Kidney (tissue), 14 donors: ENCODE measurements around the gene NHS. TPM values are rescaled to one million over a fixed set of nuclear protein-coding genes. Genes with fewer than 3 reads are reported as not detected.

Experiments
- DNase-seq, 5 donors: peaks; one replicate each; pipeline ENCODE4 v3.0.0-alpha.2; 2013 to 2020
- FAIRE-seq: peaks from 2 replicates; lab custom pipeline; 2012; peaks lifted over from hg19 to GRCh38; lab: Jason Lieb, UNC
- H3K27ac ChIP-seq, 2 donors: one replicate each; pipeline ENCODE4 v1.7.0; 2013; ENCODE audit warnings: low read depth in 2 of 2, low read length in 2 of 2, inconsistent platforms in 1 of 2
- H3K27me3 ChIP-seq: one replicate; pipeline ENCODE4 v1.7.1; 2013; ENCODE audit warnings: low read length, inconsistent platforms; ENCODE audit not compliant: control insufficient read depth, insufficient read depth
- H3K36me3 ChIP-seq, 3 donors: one replicate each; pipeline versions ENCODE4 v1.7.0 to v1.7.1; 2013; ENCODE audit warnings: low read length in 3 of 3, control low read depth in 1 of 3, inconsistent platforms in 1 of 3; ENCODE audit not compliant: insufficient read depth in 3 of 3, control insufficient read depth in 2 of 3
- H3K4me1 ChIP-seq, 3 donors: one replicate each; pipeline versions ENCODE4 v1.7.0 to v1.7.1; 2013; ENCODE audit warnings: low read length in 3 of 3, inconsistent platforms in 1 of 3, low read depth in 1 of 3; ENCODE audit not compliant: control insufficient read depth in 2 of 3, insufficient read depth in 2 of 3
- H3K4me3 ChIP-seq, 3 donors: one replicate each; pipeline versions ENCODE4 v1.7.0 to v1.8.1; 2013; ENCODE audit warnings: low read length in 3 of 3, control low read depth in 1 of 3, inconsistent platforms in 1 of 3
- H3K9ac ChIP-seq, 3 donors: one replicate each; pipeline versions ENCODE4 v1.7.0 to v1.7.1; 2013; ENCODE audit warnings: low read length in 3 of 3, control low read depth in 1 of 3, inconsistent platforms in 1 of 3
- H3K9me3 ChIP-seq, 3 donors: one replicate each; pipeline versions ENCODE4 v1.7.0 to v1.7.1; 2013; ENCODE audit warnings: low read length in 3 of 3, control low read depth in 1 of 3, inconsistent platforms in 1 of 3; ENCODE audit not compliant: control insufficient read depth in 2 of 3, insufficient read depth in 1 of 3
- intact Hi-C: fragments of 100-400 bp; cut with DNase I; formaldehyde crosslinking; loops from one replicate; pipeline ENCODE4 v1.11.1; 2022
- polyA plus RNA-seq: library from polyadenylated mRNA; stranded (reverse); fragments of 350-450 nt; fragmentation: Illumina TruSeq; extraction: RNeasy Lipid Tissue Mini Kit (QIAGEN cat#74804); gene quantifications from one replicate; pipeline ENCODE4 v1.2.3, GENCODE V29; 2014; ENCODE audit warnings: low read depth, low replicate concordance; ENCODE audit not compliant: insufficient read depth
- total RNA-seq: library from RNA; stranded (reverse); fragmentation: NEBNext Ultra II Directional; extraction: Animal tissue kit (Norgen Biotek cat#: 25700); gene quantifications from one replicate; pipeline ENCODE4 v1.2.1, GENCODE V29; 2021
- TF ChIP-seq, protein P1 (sequence below): IDR thresholded peaks from 3 replicates; pipeline ENCODE4 v1.5.1; 2012; ENCODE audit warnings: mild to moderate bottlenecking, moderate library complexity, borderline replicate concordance; ENCODE audit not compliant: insufficient read depth; ENCODE audit errors: extremely low read depth
- donor health status: control.
- donor health status: control.
- donor health status: control.
- donor health status: control.
- donor health status: control.
- donor health status: DM: yes; HTN: yes; CAD: no.
- donor health status: Normal renal cell carcinoma (clear cell type).

The NHS gene
- total and polyA plus RNA-seq, 2 donors from 2014 or later: 3.1 to 28.9 TPM

DNA sequence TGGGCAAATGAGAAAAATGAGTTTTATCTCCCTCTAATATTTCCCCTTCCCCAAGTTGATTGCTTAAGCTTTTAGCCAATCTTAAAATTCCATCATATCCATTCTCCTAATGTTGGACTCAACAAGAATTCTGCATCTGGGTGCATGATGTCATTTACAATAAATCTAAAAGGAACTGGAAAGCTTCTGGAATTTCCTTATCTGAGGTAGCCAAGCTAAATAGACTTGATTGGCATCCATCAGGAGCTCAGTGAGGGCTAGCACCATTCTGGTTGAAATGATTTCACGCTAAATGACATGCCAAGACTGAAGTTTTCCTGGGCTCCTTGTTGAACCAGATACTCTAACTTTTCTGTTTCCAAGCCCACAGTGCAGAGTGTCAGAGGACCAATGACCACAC, 252.0 kb downstream of the NHS start:
- no peak for FAIRE-seq
- H3K36me3 ChIP-seq: no peaks in the 10 kb centered on the region
- TF ChIP-seq, protein P1, sequence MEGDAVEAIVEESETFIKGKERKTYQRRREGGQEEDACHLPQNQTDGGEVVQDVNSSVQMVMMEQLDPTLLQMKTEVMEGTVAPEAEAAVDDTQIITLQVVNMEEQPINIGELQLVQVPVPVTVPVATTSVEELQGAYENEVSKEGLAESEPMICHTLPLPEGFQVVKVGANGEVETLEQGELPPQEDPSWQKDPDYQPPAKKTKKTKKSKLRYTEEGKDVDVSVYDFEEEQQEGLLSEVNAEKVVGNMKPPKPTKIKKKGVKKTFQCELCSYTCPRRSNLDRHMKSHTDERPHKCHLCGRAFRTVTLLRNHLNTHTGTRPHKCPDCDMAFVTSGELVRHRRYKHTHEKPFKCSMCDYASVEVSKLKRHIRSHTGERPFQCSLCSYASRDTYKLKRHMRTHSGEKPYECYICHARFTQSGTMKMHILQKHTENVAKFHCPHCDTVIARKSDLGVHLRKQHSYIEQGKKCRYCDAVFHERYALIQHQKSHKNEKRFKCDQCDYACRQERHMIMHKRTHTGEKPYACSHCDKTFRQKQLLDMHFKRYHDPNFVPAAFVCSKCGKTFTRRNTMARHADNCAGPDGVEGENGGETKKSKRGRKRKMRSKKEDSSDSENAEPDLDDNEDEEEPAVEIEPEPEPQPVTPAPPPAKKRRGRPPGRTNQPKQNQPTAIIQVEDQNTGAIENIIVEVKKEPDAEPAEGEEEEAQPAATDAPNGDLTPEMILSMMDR: no peak

DNA sequence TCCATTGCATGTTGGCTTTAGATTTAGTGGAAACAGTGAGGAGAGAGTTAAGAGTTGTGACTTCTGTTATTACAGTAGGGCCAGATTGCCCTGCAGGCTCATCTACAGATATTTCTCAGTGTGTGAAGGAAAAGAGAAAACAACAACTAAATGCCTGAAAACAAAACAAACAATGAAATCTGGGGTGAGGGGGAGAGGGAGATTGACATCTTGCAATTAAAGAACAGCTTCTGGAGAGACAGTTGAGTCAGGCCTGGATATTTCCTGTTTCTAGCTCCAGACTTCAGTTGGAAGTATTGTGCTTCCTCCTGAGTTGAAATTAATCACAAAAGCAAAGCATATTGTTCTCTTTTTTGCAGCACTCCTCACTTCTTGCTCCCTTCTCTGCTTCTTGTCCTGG, 254.0 kb downstream of the NHS start:
- Histone ChIP-seq H3K27me3 (peaks cover 9% of the 10 kb centered on the region), H3K4me3 (no peak overlapping the region), H3K27ac (no peak overlapping the region), H3K4me1 (peaks cover 0 to 10% (median 4%) of the 10 kb centered on the region in 3 donors), H3K36me3 (no peaks in the 10 kb centered on the region), H3K9me3 (no peaks in the 10 kb centered on the region), H3K9ac (no peak overlapping the region)
- TF ChIP-seq, protein P1: no peak
- peak; percentile 8 for FAIRE-seq
- no peak for DNase-seq
- intact Hi-C loops: no loop called here

More for the DNA sequence above, 252.0 kb downstream of the NHS start:
- no peak overlapping the region for H3K27ac ChIP-seq
- DNase-seq: no peak
- no peak overlapping the region for H3K4me3 ChIP-seq
- no peak overlapping the region for H3K9ac ChIP-seq
- H3K4me1 ChIP-seq: peaks cover 0 to 10% (median 4%) of the 10 kb centered on the region in 3 donors
- peaks cover 9% of the 10 kb centered on the region for H3K27me3 ChIP-seq
- intact Hi-C loops: no loop called here
- H3K9me3 ChIP-seq: no peaks in the 10 kb centered on the region

DNA sequence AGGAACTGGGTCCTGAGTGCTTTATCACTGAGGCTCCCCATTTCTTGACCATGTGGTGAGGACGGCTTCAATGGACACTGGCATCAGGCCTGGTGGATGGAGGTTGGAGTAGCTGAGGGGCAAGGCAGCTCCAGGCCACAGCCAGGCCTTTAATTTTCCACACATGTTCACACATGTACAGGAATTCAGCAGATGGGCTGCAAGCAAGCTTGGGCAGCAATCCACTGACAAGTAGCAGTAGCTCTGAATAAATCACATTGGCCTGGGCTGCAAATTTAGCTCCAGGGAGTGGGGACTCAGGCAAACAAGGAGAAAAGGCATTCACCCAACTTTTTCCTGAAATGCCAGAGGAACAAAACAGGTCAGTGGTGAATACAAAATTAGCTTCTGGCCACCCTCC, 254.5 kb downstream of the NHS start:
- H3K9me3 ChIP-seq: no peaks in the 10 kb centered on the region
- H3K36me3 ChIP-seq: no peaks in the 10 kb centered on the region
- H3K9ac ChIP-seq: no peak overlapping the region
- peaks cover 9% of the 10 kb centered on the region for H3K27me3 ChIP-seq
- FAIRE-seq (no peak), DNase-seq (no peak)
- TF ChIP-seq, protein P1: no peak
- no peak overlapping the region for H3K4me3 ChIP-seq
- H3K27ac ChIP-seq: no peak overlapping the region
- peaks cover 0 to 10% (median 4%) of the 10 kb centered on the region in 3 donors for H3K4me1 ChIP-seq
- intact Hi-C loops: no loop called here

DNA sequence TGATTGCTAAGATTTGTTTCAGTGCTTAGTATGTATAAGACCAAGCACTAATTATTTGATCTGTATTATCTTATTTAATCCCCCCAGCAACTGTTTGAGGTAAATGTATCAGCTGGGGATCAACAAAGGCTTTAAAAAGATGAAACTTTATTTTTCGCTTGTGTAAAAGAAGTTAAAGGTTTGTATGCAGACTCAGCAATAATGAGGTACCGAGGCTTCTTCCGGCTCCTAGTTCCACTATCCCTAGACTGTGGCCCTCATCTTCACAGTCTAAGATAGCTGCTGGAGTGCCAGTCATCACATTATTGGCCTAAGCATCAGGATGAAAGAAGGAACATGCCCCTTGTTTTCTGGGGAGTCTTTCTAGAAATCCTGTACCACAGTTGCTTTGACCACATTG, 256.6 kb downstream of the NHS start:
- TF ChIP-seq, protein P1: no peak
- FAIRE-seq: no peak
- H3K9me3 ChIP-seq: no peaks in the 10 kb centered on the region

More for the DNA sequence above, 256.6 kb downstream of the NHS start:
- Histone ChIP-seq H3K36me3 (no peaks in the 10 kb centered on the region), H3K27ac (no peak overlapping the region), H3K27me3 (peaks cover 5% of the 10 kb centered on the region), H3K4me1 (peaks cover 0 to 14% (median 8%) of the 10 kb centered on the region in 3 donors), H3K9ac (no peak overlapping the region), H3K4me3 (no peak overlapping the region)
- no peak for DNase-seq
- intact Hi-C loops: no loop called here
